ENCODE results near the gene NRG3.

- no peak for TF ChIP-seq CTCF (IDR thresholded peaks at IDR 0.05)
- TF ChIP-seq POLR2A (IDR thresholded peaks at IDR 0.05): no peak
Measured at GRCh38 chr10:82148764-82149163, 273.8 kb downstream of the NRG3 start.
